ENCODE results near the gene SLC6A2.

The SLC6A2 gene

GRCh38 chr16:55657616-55658015, 1.8 kb downstream of the SLC6A2 start:
- no peak overlapping the region for H3K4me3 ChIP-seq (replicated peaks in 1 of 2; ENCODE audit: low read depth in 2 of 2, low read length in 2 of 2)
- TF ChIP-seq CTCF (IDR thresholded peaks at IDR 0.05; ENCODE audit: low read depth, low read length) = no peak
- no peak for DNase-seq (ENCODE audit: low read depth in 2 of 2)

GRCh38 chr16:55658898-55659420, 3.2 kb downstream of the SLC6A2 start:
- H3K4me3 ChIP-seq (replicated peaks in 1 of 2; ENCODE audit: low read depth in 2 of 2, low read length in 2 of 2) = no peak overlapping the region
- DNase-seq (ENCODE audit: low read depth in 2 of 2) = no peak
- TF ChIP-seq CTCF (IDR thresholded peaks at IDR 0.05; ENCODE audit: low read depth, low read length) = no peak

DNA sequence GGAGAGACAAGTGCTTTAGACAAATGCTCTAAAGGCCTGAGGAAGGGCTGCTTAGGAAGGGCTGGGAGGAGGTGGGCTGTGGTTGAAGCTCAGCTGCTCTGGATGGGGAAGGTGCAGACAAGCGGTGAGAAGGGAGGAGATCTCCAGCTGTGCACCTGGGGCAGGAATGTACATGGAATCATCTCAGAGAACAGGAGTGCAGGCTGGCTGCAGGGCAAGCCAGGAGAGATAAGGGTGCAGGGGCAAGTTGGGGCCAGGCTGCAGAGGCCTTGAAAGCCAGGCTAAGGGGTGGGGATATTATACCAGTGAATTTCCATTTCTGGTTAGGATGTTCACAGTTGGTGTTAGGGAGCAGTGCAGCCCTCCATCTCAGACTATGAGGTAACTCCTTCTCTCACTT, 4.2 kb downstream of the SLC6A2 start:
- no peak for TF ChIP-seq CTCF (IDR thresholded peaks at IDR 0.05; ENCODE audit: low read depth, low read length)
- no peak for DNase-seq (ENCODE audit: low read depth in 2 of 2)
- H3K4me3 ChIP-seq (replicated peaks in 1 of 2; ENCODE audit: low read depth in 2 of 2, low read length in 2 of 2) = no peak overlapping the region

- DNase-seq (ENCODE audit: low read depth in 2 of 2) = no peak
- no peak overlapping the region for H3K4me3 ChIP-seq (replicated peaks in 1 of 2; ENCODE audit: low read depth in 2 of 2, low read length in 2 of 2)
- no peak for TF ChIP-seq CTCF (IDR thresholded peaks at IDR 0.05; ENCODE audit: low read depth, low read length)
Measured at GRCh38 chr16:55660828-55661227, 5.0 kb downstream of the SLC6A2 start.

GRCh38 chr16:55661941-55662643, 6.3 kb downstream of the SLC6A2 start:
- DNase-seq (ENCODE audit: low read depth in 2 of 2) = no peak
- no peak overlapping the region for H3K4me3 ChIP-seq (replicated peaks in 1 of 2; ENCODE audit: low read depth in 2 of 2, low read length in 2 of 2)
- TF ChIP-seq CTCF (IDR thresholded peaks at IDR 0.05; ENCODE audit: low read depth, low read length) = no peak

DNA sequence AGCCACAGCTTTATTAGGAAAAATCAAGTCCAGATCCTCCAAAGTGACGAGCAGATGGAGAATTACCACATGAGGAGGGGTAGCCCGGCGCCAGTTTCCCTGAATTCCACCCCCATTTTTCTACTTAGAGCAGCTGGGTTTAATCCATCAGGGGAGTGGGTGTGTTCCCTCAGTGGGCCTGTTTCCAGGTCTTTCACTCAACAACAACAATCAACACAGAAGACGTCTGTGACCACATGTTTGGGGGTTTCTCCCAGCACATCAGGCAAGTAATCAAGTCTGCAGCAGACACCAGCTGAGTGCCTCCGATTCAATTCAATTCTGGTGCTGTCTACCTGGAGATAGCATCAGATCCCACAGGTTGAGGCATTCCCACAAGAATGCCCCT, 6.8 kb downstream of the SLC6A2 start:
- no peak overlapping the region for H3K4me3 ChIP-seq (replicated peaks in 1 of 2; ENCODE audit: low read depth in 2 of 2, low read length in 2 of 2)
- DNase-seq (ENCODE audit: low read depth in 2 of 2) = no peak
- TF ChIP-seq CTCF (IDR thresholded peaks at IDR 0.05; ENCODE audit: low read depth, low read length) = no peak

GRCh38 chr16:55663225-55663624, 7.4 kb downstream of the SLC6A2 start:
- no peak for DNase-seq (ENCODE audit: low read depth in 2 of 2)
- no peak overlapping the region for H3K4me3 ChIP-seq (replicated peaks in 1 of 2; ENCODE audit: low read depth in 2 of 2, low read length in 2 of 2)
- no peak for TF ChIP-seq CTCF (IDR thresholded peaks at IDR 0.05; ENCODE audit: low read depth, low read length)

Measured in cardiac fibroblast (primary cell).